Upper lobe of right lung (tissue), 1 donor: ENCODE results near the gene ZNF232. TPM values are rescaled to one million over a fixed set of nuclear protein-coding genes. Genes with fewer than 3 reads are reported as not detected.
"Not testable (repeated sequence)": the region's sequence is repeated elsewhere in the genome, so short reads cannot be mapped to it uniquely, and the experiment has no call there.

Source experiments
- ATAC-seq: fragments of 200-7000 bp; cut with Tn5 transposase; one replicate; pipeline ENCODE4 v1.9.1; 2020; ENCODE audit warnings: mild to moderate bottlenecking, moderate library complexity
- DNase-seq: peaks from one replicate; pipeline ENCODE4 v3.0.0-alpha.2; 2020
- H3K27ac ChIP-seq: fragments of 200-600 bp; one replicate; pipeline ENCODE4 v1.8.0; 2022
- H3K27me3 ChIP-seq: fragments of 200-600 bp; one replicate; pipeline ENCODE4 v1.8.0; 2022; ENCODE audit warnings: mild to moderate bottlenecking
- H3K36me3 ChIP-seq: fragments of 200-600 bp; one replicate; pipeline ENCODE4 v1.8.0; 2022
- H3K4me1 ChIP-seq: fragments of 200-600 bp; one replicate; pipeline ENCODE4 v1.8.0; 2022
- H3K4me3 ChIP-seq: fragments of 200-600 bp; one replicate; pipeline ENCODE4 v1.8.0; 2022; ENCODE audit warnings: mild to moderate bottlenecking
- H3K9me3 ChIP-seq: fragments of 200-600 bp; one replicate; pipeline ENCODE4 v1.8.0; 2022
- intact Hi-C: fragments of 100-400 bp; cut with DNase I; formaldehyde crosslinking; loops from one replicate; pipeline ENCODE4 v1.11.0; 2022
- total RNA-seq: library from RNA; stranded (reverse); fragmentation: NEBNext Ultra II Directional; extraction: Animal tissue kit (Norgen Biotek cat#: 25700); gene quantifications from one replicate; pipeline ENCODE4 v1.2.1, GENCODE V29; 2021
- TF ChIP-seq, protein P1 (sequence below): fragments of 200-600 bp; IDR thresholded peaks from one replicate; pipeline ENCODE4 v1.8.0; 2022; ENCODE audit warnings: antibody characterized with exemption
- donor health status: DM: no; HTN: yes; CAD: no; lungs with severe emphysema.

ZNF232 gene
- total RNA-seq, 1 donor from 2014 or later = 8.0 TPM

DNA sequence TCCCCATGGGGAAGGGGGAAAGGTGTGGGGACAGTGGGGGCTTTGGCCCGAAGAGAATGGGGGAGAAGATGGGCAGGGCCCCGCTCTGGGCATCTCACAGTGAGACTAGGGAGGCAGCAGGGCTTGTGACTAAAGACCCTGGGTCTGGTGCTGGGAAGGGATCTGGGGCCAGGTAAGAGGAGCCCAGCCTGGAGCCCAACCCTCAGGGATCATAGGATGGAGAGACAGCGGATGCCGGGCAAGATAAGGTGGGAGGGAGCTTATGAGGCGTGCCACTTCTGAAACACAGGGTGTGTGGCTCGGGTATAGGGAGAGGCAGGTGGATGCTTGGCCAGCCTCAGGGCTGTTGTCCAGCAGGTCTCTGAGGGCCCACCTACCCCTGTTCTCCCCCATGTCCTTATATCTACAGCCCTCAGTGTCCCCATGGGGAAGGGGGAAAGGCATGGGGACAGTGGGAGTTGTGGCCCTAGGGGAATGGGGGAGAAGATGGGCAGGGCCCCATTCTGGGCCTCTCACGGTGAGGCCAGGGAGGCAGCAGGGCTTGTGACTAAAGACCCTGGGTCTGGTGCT is 19.6 kb upstream of the ZNF232 start:
- ATAC-seq = no peak
- H3K4me1 ChIP-seq = no peaks in the 10 kb centered on the region
- H3K27ac ChIP-seq = no peak overlapping the region
- no peaks in the 10 kb centered on the region for H3K36me3 ChIP-seq
- H3K4me3 ChIP-seq = no peak overlapping the region
- TF ChIP-seq, protein P1, sequence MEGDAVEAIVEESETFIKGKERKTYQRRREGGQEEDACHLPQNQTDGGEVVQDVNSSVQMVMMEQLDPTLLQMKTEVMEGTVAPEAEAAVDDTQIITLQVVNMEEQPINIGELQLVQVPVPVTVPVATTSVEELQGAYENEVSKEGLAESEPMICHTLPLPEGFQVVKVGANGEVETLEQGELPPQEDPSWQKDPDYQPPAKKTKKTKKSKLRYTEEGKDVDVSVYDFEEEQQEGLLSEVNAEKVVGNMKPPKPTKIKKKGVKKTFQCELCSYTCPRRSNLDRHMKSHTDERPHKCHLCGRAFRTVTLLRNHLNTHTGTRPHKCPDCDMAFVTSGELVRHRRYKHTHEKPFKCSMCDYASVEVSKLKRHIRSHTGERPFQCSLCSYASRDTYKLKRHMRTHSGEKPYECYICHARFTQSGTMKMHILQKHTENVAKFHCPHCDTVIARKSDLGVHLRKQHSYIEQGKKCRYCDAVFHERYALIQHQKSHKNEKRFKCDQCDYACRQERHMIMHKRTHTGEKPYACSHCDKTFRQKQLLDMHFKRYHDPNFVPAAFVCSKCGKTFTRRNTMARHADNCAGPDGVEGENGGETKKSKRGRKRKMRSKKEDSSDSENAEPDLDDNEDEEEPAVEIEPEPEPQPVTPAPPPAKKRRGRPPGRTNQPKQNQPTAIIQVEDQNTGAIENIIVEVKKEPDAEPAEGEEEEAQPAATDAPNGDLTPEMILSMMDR = no peak
- intact Hi-C loops = no loop called here
- H3K9me3 ChIP-seq = no peaks in the 10 kb centered on the region
- no peak for DNase-seq
- no peaks in the 10 kb centered on the region for H3K27me3 ChIP-seq

DNA sequence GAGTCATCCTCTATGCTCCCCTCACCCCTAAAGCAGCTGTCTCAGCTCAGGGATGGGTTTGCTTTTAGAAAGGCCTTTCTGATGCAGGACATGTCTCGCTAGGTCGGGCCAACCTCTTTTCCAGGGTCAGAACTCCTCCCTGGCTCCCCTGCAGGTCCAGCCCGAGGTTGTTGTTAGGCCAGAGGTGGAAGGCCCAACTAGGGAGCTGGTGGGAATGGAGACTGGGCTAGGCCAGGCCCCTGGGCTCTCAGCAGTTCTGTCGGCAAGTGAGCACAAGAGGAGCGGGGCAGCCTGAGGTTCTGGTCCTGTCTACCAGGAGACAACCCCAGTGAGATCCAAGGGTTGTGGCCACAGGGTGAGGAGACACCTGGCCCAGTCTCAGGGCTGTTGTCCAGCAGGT is 19.0 kb upstream of the ZNF232 start:
- not testable (repeated sequence) for H3K27me3 ChIP-seq

DNA sequence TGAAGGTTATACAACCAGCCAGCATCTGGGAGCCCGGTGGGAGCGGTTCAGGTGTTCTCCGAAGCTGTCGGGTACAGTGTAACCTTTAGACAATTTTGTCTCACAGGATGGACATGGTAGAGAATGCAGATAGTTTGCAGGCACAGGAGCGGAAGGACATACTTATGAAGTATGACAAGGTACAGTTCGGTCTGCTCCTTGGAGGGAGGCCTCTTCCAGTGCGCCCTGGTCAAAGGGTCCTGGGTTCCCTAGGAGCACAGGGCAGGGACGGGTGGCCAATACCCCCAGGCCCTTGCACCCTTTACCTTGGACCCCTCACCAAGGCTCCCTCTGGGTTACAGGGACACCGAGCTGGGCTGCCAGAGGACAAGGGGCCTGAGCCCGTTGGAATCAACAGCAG is 18.6 kb upstream of the ZNF232 start:
- H3K9me3 ChIP-seq, ATAC-seq, H3K27ac ChIP-seq, intact Hi-C loops, H3K36me3 ChIP-seq, H3K4me1 ChIP-seq, H3K27me3 ChIP-seq, H3K4me3 ChIP-seq, DNase-seq: not testable (repeated sequence)

More for the DNA sequence above, 19.0 kb upstream of the ZNF232 start:
- DNase-seq, intact Hi-C loops, ATAC-seq, H3K4me1 ChIP-seq, H3K4me3 ChIP-seq, H3K36me3 ChIP-seq, H3K27ac ChIP-seq, H3K9me3 ChIP-seq: not testable (repeated sequence)

DNA sequence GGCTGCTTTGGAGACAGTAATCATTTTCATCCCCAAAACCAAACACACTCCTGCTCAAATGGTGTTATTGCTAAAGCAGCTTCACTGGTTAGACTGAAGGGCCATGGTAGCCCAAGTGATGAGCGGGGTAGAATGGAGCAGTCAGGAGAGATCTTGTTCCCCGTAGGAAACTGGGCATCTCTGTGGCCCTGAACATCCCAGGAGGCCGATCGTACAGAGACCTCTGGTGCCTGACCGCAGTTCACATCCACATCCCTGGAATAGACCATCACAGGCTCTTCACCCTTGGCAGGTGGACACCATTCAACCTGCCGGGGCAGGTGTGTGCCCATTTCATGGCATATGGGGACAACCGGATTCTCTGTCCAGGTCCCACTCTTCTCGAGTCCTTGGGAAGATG is 18.1 kb upstream of the ZNF232 start:
- intact Hi-C loops = not testable (repeated sequence)

DNA sequence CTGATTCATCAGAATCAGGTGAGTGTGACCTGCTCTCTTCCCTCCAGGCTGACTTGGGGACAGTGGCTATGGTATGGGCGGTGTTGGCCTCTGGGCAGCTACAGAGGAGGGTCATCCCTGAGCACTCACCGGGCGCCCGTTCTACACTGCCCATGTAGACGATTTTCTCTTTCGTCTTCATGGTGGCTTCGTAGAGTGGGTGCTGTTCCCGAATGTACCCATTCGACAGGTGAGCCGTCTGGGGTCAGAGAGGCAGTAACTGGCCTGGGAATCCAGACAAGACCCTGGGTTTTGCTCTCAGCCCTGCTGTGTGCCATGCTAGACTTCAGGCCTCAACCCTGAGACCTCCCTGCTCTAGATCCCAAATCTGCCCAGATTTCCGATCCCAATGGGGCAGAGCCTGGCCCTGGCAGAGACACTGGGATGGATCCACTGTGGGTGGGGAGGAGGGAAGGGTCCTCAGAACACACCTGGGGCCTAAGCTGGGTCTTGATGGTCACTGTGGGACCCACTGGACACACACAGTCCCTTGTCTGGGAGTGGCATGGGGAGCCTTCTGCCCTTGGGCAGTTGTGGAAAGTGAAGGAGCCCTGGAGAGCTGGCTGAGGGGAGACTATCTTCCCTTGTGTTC is 17.3 kb upstream of the ZNF232 start:
- H3K27ac ChIP-seq = no peak overlapping the region
- peak; percentile 28 for DNase-seq
- no peaks in the 10 kb centered on the region for H3K4me1 ChIP-seq

More for the DNA sequence above, 18.1 kb upstream of the ZNF232 start:
- not testable (repeated sequence) for H3K36me3 ChIP-seq, ATAC-seq, H3K9me3 ChIP-seq, DNase-seq, H3K27me3 ChIP-seq, H3K27ac ChIP-seq, H3K4me1 ChIP-seq, H3K4me3 ChIP-seq

DNA sequence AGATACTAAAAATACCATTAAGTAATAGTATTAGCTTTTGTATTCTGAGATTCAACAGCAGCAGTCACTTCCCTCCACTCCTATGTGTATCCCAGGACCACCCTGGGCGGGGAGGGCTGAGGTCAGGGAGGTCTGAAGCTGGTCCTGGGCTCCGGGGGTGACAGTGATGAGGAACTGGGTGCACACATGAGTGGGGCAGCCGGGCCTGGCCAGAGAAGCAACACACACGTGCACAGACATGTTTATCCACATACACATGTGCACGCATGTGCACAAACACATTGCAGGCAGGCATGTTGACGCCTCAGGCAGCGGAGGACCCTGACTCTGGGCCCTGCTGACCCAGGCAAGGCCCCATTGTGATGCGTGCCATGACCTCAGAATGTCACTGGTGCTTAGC is 16.7 kb upstream of the ZNF232 start:
- ATAC-seq, DNase-seq, H3K27ac ChIP-seq, H3K27me3 ChIP-seq, H3K9me3 ChIP-seq, H3K36me3 ChIP-seq, H3K4me3 ChIP-seq, H3K4me1 ChIP-seq, intact Hi-C loops: not testable (repeated sequence)

More for the DNA sequence above, 17.3 kb upstream of the ZNF232 start:
- TF ChIP-seq, protein P1 = no peak
- Histone ChIP-seq H3K36me3 (no peaks in the 10 kb centered on the region), H3K9me3 (no peaks in the 10 kb centered on the region), H3K27me3 (no peaks in the 10 kb centered on the region), H3K4me3 (no peak overlapping the region)
- no peak for ATAC-seq
- intact Hi-C loops = no loop called here

DNA sequence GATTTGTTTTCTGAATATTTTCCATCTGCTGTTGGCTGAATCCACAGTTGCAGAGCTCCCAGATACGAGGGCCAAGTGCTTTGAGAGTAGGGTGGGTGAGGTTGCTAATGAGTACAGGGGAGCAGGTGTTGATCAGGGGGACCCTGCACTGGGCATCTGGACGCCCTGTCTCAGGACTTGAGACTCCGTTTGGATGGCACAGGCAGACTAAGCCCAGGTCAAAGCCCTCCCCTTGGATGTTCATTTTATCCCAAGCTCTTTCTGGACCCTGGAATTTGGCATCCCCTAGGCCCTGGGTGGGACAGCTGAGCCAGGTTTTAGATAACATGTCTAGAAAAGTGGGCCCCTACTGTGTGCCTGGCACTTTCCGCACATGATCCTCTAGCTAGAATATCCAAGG is 16.2 kb upstream of the ZNF232 start:
- no peaks in the 10 kb centered on the region for H3K4me1 ChIP-seq
- no peak overlapping the region for H3K27ac ChIP-seq
- peaks cover 6% of the 10 kb centered on the region for H3K27me3 ChIP-seq
- intact Hi-C loops = no loop called here
- H3K36me3 ChIP-seq = no peaks in the 10 kb centered on the region
- TF ChIP-seq, protein P1 = no peak
- no peak for DNase-seq
- ATAC-seq = no peak
- H3K9me3 ChIP-seq = no peaks in the 10 kb centered on the region
- no peak overlapping the region for H3K4me3 ChIP-seq
